SU-DHL-6 (cell line): ENCODE data around the gene CAMKK1.

ENCODE experiments used
- EZH2phosphoT487 ChIP-seq: fragments of 200-600 bp; sonication (generic), shearing (Covaris generic); conservative IDR thresholded peaks from 2 replicates; pipeline ENCODE4 v1.6.1; 2018; ENCODE audit warnings: mild to moderate bottlenecking, antibody characterized with exemption, low read length, moderate library complexity, mixed read lengths
- TF ChIP-seq, protein P1 (sequence below): fragments of 200-600 bp; sonication (generic); IDR thresholded peaks from one replicate; pipeline ENCODE4 v1.5.1; 2017; ENCODE audit warnings: antibody characterized with exemption, mild to moderate bottlenecking, low read length, moderate library complexity; ENCODE audit not compliant: insufficient read depth, poor library complexity, severe bottlenecking

DNA sequence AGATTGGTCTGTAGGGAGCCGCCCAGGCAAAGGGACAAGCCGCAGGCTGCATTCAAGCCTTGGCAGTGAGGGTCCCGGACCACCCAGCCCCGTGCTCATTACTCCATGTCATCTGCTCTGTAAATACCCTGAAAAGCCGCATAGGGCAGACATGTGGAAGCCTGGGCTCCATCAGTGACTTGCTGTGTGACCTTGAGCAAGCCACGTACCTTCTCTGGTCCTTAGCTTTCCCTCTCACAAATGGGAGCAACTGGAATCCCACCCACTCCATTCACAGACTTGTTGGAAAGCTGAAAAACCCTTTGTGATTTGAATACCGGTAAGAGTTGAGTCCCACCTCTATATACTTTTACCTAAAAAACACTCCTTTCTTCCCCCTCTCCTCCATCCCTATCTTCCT, 11.9 kb downstream of the CAMKK1 start:
- TF ChIP-seq, protein P1, sequence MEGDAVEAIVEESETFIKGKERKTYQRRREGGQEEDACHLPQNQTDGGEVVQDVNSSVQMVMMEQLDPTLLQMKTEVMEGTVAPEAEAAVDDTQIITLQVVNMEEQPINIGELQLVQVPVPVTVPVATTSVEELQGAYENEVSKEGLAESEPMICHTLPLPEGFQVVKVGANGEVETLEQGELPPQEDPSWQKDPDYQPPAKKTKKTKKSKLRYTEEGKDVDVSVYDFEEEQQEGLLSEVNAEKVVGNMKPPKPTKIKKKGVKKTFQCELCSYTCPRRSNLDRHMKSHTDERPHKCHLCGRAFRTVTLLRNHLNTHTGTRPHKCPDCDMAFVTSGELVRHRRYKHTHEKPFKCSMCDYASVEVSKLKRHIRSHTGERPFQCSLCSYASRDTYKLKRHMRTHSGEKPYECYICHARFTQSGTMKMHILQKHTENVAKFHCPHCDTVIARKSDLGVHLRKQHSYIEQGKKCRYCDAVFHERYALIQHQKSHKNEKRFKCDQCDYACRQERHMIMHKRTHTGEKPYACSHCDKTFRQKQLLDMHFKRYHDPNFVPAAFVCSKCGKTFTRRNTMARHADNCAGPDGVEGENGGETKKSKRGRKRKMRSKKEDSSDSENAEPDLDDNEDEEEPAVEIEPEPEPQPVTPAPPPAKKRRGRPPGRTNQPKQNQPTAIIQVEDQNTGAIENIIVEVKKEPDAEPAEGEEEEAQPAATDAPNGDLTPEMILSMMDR: no peak
- no peak for TF ChIP-seq EZH2phosphoT487
